NCI-H1930 (cell line): ENCODE data around the gene SASH1.

ENCODE experiments used
- DNase-seq, 2 experiments: peaks; one replicate each; lab custom pipeline; 2025; lab: John Stamatoyannopoulos, UW

Gene SASH1

GRCh38 chr6:148497257-148497656 lies 154.6 kb downstream of the SASH1 start:
- DNase-seq, result no peak

- no peak for DNase-seq
These were observed 155.1 kb downstream of the SASH1 start for GRCh38 chr6:148497717-148498116.

GRCh38 chr6:148500402-148500801 lies 157.8 kb downstream of the SASH1 start:
- no peak for DNase-seq

GRCh38 chr6:148501178-148501590 lies 158.5 kb downstream of the SASH1 start:
- no peak for DNase-seq

- DNase-seq, result no peak
These were observed 159.6 kb downstream of the SASH1 start for GRCh38 chr6:148502083-148502772.

GRCh38 chr6:148502773-148503135 lies 160.1 kb downstream of the SASH1 start:
- DNase-seq, result no peak

- no peak for DNase-seq
These were observed 161.1 kb downstream of the SASH1 start for GRCh38 chr6:148503703-148504102.

GRCh38 chr6:148507774-148508173 lies 165.1 kb downstream of the SASH1 start:
- DNase-seq, result no peak

GRCh38 chr6:148508401-148509041 lies 165.9 kb downstream of the SASH1 start:
- no peak for DNase-seq

GRCh38 chr6:148509119-148509799 lies 166.6 kb downstream of the SASH1 start:
- no peak for DNase-seq

- no peak for DNase-seq
These were observed 167.4 kb downstream of the SASH1 start for GRCh38 chr6:148509800-148510581.

GRCh38 chr6:148513145-148514071 lies 170.8 kb downstream of the SASH1 start:
- no peak for DNase-seq

- DNase-seq, result no peak
These were observed 171.6 kb downstream of the SASH1 start for GRCh38 chr6:148514091-148514845.

- DNase-seq, result no peak
These were observed 173.6 kb downstream of the SASH1 start for GRCh38 chr6:148516217-148516616.

GRCh38 chr6:148516617-148517016 lies 174.0 kb downstream of the SASH1 start:
- DNase-seq, result no peak

- no peak for DNase-seq
These were observed 174.8 kb downstream of the SASH1 start for GRCh38 chr6:148517470-148517869.

- no peak for DNase-seq
These were observed 176.0 kb downstream of the SASH1 start for GRCh38 chr6:148518511-148519156.

GRCh38 chr6:148520109-148520841 lies 177.6 kb downstream of the SASH1 start:
- DNase-seq, result no peak

GRCh38 chr6:148521158-148521557 lies 178.5 kb downstream of the SASH1 start:
- DNase-seq, result no peak
